Hippocampal formation (tissue), 2 donors: ENCODE measurements around the gene SPATA22.
"Not testable (repeated sequence)": the region's sequence is repeated elsewhere in the genome, so short reads cannot be mapped to it uniquely, and the experiment has no call there.

Source experiments
- DNase-seq, 2 donors: peaks; one replicate each; lab custom pipeline; 2025; lab: John Stamatoyannopoulos, UW

The SPATA22 gene

GRCh38 chr17:3474212-3474611 is 2.6 kb upstream of the SPATA22 start:
- DNase-seq, result peak in 1 of 2 donors; percentile 24

GRCh38 chr17:3472137-3472536 is 518 bp upstream of the SPATA22 start:
- no peak for DNase-seq

DNA sequence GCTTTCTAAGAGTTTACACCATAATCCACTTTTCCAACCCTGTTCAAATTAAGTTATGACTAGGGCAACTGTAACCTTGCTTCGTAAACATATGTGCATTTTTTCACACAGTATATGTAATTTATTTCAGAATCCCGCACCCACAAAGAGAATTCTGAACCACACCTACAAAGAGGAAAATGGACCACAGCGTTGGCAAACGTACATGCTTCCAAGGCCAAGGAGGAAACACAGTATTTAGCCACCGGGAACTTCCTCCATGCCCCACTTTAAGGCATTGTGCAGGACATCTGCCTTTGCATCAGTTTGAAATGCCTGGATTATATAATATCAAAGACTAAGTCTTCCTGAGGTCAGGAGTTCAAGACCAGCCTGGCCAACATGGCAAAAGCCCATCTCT is 2.1 kb downstream of the SPATA22 start:
- no peak for DNase-seq

DNA sequence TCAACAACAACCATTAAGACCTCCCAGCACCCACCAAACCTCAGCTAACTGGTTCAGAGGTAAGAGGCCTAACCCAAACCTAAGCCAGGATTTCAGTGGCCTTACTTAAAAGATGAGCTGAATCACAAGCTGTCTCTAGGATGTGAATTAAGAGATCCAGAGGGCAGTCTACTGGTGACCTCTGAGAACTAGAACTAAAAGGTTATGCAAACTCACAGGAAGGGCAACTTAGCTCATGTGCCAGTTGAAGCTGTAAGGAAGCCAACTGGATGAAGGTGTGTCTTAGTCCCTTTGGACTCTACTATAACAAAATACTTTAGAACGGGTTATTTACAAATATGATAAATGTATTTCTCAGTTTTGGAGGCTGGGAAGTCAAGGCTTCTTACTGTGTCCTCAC is 5.3 kb downstream of the SPATA22 start:
- not testable (repeated sequence) for DNase-seq

GRCh38 chr17:3448059-3448665 is 23.5 kb downstream of the SPATA22 start:
- DNase-seq, result no peak

DNA sequence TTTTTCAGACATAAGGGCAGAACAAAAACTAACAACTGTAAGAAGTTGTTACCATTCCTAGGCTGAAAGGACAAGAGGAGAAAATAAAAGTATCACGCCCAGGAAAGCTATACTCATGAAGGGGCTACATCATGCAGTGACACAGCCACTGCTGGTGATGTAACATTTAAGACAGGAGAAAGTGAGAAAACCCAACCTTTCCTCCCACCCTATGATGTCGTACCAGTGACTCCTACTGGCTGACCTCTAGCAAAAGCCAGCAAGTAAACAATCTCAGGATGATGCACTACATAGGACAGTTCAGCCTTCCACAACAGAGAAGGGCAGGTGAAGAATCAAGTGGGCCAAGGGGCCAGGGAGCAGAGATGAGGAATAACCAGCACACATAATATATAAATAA is 24.0 kb downstream of the SPATA22 start:
- no peak for DNase-seq

DNA sequence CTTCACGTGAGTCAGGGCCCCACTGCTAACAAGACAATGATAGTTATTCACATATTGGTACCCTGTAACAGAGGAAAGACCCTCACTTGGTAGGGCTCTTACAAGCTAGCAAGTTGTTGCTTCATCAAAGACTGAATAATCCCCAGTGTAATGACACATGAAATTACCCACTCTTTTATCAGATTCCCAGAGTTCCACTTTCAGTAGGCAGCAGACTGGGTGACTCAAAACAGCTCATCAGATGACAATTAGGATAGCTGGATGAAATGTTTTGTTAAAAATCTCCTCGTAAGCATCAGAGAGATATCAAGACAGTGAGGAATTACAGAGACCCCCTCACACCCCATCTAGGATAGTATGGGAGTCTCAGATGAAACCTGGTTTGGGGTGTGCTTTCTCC is 31.2 kb downstream of the SPATA22 start:
- no peak for DNase-seq

GRCh38 chr17:3438368-3438767 is 33.3 kb downstream of the SPATA22 start:
- no peak for DNase-seq

GRCh38 chr17:3433741-3434140 is 37.9 kb downstream of the SPATA22 start, which contains the start of gene OR1E2:
OR1E2 (minus strand) TSS chr17:3433841; CDS start chr17:3433841, 0 bp downstream.
- DNase-seq, result no peak

GRCh38 chr17:3433215-3433614 is 38.4 kb downstream of the SPATA22 start:
- not testable (repeated sequence) for DNase-seq

DNA sequence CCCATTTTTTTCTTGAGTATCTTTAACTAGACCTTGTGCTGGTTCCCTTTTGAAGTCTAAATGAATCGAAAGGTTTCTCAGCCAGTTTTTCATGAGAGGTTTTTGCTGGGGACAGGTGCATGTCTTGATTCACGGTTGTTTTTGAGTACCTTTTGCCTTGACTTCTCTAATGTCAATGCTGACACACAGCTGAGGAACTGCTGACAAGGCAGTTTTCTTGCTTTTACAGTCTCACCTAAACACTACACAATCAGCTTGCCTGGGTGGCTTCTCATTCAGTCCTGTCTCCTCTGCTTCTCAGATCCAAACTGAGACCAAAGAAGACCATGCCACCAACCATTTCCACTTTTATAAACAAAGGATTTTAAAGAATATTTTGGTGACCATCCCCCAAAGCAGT is 53.4 kb downstream of the SPATA22 start:
- DNase-seq, result no peak

DNA sequence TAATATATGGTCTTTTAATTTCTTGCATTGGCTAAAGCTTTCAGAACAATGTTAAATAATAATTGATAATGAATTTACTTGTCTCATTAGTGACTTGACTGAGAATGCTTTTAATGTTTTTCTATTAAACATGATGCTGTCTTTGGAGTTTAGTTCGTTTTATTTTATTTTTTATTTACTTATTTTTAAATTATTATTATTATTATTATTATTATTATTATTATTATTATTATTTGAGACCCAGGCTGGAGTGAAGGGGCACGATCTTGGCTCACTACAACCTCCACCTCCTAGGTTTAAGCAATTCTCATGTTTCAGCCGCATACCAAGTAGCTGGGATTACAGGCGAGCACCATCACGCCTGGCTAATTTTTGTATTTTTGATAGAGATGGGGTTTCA is 56.0 kb downstream of the SPATA22 start:
- DNase-seq, result no peak

GRCh38 chr17:3412216-3412615 is 59.4 kb downstream of the SPATA22 start:
- DNase-seq, result not testable (repeated sequence)

DNA sequence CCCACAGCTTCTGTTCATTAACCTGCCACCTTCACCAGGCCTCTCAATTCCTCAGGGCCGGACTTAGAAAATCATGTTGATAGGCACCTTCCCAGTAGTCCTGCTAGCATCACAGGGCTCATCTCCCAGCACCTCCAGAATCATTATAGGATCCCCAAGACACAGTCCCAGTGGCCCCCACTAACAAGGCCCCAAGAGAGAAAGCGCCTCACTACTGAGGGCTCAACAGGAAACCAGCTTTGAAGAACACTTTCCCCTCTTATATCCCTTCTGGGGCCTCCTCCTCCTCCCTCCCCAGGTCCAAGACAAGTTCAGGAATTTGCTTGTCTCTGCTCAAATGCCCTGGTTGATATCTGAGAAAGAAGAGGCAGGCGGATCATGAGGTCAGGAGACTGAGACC is 60.5 kb downstream of the SPATA22 start, which contains the start of gene OR3A3:
Gene OR3A3 (plus strand): TSS at position 301 of the 400 bp plus-strand sequence.
- DNase-seq, result no peak

GRCh38 chr17:3403856-3404255 is 67.8 kb downstream of the SPATA22 start:
- DNase-seq, result not testable (repeated sequence)

DNA sequence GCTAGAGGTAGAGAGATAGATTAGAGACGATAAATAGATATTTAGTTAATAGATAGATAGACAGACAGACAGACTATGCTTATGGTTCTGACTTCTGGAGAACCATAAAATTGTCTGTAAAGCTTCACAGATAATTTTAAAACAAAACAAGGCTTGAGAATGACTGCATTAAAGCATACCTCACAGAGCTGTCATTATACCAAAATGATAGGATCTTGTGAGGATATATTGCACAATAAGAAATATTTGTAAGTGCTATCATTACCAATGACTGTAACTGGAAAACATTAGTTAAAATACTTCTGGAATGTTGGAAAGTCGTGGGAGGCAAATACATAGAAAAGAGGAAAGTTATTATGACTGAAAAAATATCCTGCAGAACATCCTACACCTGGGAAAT is 69.8 kb downstream of the SPATA22 start:
- no peak for DNase-seq

DNA sequence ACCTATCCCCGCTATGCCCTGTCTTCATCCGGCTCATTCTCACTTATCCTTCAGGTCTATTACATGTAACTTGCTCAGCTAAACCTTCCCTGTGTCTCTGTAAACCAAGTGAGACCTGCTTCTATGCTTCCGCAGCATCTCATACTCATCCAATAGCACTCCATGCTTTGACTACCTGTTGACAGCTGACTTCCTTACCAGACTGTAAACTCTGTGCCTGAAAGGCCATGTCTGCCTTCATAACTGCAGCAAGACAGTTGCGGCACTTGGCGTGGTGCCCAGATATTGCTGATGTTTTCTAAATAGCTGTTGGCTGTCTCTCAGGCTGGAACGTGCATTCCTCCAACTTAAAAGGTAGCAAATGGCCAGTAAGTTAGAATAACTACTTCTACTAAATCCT is 71.6 kb downstream of the SPATA22 start:
- no peak for DNase-seq

GRCh38 chr17:3398310-3398709 is 73.3 kb downstream of the SPATA22 start, which contains the start of gene OR1E1:
OR1E1 (minus strand) TSS chr17:3398410; CDS start chr17:3398410, 0 bp downstream.
- no peak for DNase-seq

GRCh38 chr17:3397801-3398200 is 73.8 kb downstream of the SPATA22 start:
- not testable (repeated sequence) for DNase-seq
